NCI-H524 (cell line): Measurements from ENCODE around the gene PABPN1.

Experiments used
- DNase-seq, 2 experiments: peaks; one replicate each; lab custom pipeline; 2025; lab: John Stamatoyannopoulos, UW

PABPN1 gene

GRCh38 chr14:23326491-23327332, 5.5 kb downstream of the PABPN1 start:
- DNase-seq, result no peak

DNA sequence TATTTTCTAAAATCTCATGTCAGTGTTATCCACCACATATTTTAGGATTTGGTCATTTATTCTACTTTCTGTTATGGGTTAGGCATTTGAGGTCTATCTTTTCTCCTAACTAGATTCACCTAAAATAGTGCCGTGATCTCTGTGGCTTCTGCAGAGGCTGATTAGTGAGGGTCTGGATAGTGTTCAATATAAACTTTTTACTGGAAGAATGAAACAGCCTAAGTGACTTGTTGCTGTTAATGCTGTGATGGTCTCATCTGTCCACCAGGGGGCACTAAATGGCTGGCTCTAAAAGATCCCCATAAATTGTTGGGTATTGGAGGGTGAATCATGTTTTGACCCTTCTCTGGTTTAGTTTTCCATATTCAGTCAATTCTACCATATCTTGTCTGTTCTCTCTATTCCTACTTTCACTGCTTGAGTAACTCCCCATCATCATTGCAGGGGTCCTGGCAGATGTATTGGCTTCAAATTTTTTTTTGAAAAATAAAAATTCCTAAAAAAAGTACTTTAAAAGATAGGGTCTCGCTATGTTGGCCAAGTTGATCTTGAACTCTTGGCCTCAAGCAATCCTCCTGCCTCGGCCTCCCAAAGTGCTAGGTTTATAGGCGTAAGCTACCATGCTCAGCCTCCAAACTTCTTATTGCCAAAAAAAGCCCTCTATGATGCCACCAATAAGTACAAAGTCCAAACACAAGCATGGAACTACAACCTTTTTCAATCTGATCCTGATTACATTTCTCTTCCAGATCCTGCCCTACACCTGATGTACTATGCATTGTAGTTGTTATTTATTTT, 6.9 kb downstream of the PABPN1 start:
- peak; percentile 70 to 88 for DNase-seq

DNA sequence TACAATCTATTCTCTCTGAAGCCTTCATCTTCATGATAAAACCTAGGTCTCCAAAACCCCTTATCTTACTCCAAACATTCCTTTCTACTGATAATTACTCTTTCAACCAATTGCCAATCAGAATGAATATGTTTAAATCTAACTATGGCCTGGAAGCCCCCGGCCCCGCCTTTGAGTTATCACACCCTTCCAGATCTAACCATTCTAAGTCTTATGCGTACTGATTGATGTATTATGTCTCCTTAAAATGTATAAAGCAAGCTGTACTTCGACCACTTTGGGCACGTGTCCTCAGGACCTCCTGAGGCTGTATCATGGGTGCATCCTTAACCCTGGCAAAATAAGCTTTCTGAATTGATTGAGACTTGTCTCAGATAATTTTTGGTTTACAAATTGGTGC, 14.4 kb downstream of the PABPN1 start:
- DNase-seq, result no peak

- DNase-seq, result no peak
These were observed 18.4 kb downstream of the PABPN1 start for GRCh38 chr14:23339506-23340268.

DNA sequence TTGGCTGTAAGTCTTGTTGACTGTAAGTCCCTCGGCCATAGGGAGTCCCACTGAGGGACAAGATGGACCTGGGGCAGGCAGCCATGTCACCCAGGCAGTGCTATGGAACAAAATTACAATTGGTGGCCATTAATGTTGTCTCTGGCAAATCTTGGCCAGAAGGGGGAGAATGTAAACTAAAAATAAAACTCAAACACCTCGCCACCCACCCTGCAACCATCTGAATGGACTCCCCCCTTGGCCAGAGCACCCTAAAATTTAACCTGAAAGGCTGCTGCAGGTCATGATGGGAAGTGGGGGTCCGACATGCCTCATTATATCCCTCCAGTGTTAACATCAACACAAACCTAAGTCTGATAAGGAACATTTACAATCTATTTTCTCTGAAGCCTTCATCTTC, 23.2 kb downstream of the PABPN1 start:
- DNase-seq, result no peak

DNA sequence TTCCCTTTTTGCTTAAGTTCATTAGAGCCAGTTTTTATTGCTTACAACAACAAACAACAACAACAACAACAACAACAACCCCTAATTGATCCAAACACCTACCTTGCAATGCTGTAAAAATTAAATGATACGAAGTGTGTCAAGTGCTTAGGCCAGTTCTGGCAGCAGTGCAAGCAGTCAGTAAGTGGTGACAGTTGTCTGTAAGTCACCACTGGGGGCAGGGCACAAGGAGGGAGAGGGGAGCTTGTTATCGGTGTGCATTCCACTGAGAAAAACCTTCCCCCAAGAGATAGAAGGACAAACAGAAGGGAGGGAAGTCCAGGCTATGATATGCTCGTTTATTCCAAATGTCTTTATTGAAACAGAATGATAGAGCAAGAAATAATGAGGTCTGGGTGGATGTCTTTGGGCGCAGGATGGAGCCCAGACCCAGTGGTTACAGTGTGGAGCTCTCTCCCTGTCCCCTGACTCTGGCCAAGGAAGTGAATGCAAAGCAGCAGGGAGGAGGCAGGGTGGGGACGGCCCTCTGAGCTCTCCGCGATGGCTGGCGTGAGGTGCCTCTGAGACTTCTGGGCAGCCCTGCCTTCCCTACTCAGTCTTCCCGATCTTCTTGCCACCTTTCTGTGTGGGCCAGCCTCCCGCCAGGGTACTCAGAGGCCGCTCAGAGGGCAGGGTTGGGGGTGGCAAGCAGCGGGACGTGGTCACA, 24.9 kb downstream of the PABPN1 start:
- no peak for DNase-seq

- no peak for DNase-seq
These were observed 25.6 kb downstream of the PABPN1 start for GRCh38 chr14:23346693-23347405.

DNA sequence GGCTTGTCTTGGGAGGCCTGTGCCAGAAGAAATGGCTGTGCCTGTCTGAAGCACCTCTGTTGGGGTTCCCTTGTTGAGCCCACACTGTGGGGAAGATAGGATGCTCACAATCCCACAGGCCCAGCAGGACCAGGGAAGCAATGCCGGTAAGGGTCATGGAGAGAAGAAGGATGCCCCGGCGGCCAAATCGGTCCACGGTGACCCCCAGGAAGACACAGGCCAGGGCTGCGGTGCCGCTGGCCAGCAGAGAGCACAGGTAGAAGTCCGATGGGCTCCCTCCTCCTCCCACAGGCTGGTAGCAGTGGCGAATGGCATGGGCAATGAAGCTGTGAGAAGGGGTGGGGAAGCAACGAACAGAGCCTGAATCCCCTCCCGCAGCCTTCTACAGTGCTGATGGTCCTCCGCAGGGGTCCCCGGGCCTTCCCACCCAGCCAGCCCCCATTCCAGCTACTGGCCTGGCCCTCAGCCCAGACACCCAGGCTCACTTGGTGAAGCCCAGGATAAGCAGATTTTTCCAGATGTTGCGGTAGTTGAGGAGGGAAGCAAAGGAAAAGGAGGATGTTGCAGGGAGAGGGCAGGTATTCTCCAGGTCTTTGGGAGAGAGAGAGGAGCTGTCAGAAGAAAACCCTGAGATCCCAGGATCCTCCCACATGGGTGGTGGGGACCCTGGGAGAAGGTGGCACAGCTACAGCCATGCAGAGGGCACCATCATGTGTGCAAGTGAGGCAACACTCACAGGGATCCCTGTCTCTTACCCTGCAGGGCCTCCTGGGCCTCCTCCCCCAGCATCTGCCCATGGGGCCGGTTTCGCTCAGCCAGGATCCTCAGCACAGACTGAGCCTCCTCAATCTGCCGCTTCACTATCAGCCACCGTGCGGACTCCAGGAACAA, 26.4 kb downstream of the PABPN1 start:
- DNase-seq, result no peak

GRCh38 chr14:23348297-23348655, 27.0 kb downstream of the PABPN1 start:
- DNase-seq, result no peak

DNA sequence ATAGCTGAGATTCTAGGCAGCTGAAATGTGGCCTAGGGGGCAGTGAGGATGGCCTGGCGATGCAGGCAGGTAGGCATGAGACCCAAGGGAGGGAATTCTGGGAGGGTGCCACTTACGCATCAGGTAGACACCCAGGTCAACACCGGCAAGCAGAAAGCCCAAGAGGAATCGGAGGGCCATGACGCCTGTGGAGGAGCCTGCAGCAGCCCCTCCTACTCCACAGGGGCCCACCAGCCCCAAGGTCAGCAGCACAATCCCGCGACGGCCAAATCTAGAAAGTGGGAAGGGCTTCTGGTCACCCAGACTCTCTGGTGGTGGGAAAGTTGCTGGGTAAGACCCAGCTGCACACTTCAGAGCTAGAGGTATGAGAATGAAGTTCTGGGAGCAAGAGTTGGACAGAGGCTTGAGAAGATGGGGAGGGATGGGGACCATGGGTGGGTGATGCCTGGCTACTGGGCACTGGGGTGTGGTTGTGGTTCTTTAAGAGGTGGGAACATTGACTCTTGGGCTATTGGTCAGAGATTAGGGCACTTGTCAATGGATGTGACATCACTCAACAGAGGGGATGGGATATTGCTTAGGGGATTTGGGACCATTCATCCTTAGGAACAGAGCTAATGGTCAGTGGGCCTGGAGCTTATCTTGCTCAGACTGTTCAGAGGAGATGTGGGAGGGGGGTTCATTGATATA, 28.0 kb downstream of the PABPN1 start:
- no peak for DNase-seq

- DNase-seq, result peak; percentile 75 to 76
These were observed 30.6 kb downstream of the PABPN1 start for GRCh38 chr14:23351681-23352505.

- peak; percentile 94 to 96 for DNase-seq
These were observed 31.5 kb downstream of the PABPN1 start, which contains the start of gene SLC22A17 for GRCh38 chr14:23352506-23353432. Gene SLC22A17 (minus strand): TSS chr14:23352887.

GRCh38 chr14:23353433-23353780, 32.1 kb downstream of the PABPN1 start:
- DNase-seq, result no peak

GRCh38 chr14:23354990-23355389, 33.7 kb downstream of the PABPN1 start:
- DNase-seq, result no peak

- no peak for DNase-seq
These were observed 34.7 kb downstream of the PABPN1 start for GRCh38 chr14:23355871-23356435.

DNA sequence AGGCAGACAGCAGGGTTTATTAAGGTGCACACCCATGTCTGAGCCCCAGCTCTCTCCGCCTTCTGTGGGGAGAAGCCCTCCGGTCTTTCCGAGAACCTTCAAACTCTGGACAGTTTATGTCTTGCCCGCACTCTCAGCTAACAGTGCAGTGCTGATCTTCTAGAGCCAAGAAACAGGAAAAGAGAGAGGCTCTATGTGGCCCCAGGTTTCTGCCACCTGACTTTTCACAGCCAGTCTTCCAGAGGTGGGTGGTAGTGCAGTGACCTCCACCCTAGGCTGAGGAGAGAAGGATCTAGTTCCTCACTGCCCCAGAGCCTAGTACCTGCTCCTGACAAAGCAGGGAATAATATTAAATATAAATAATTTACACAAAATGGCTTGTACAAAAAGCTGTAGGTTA, 35.4 kb downstream of the PABPN1 start:
- no peak for DNase-seq

DNA sequence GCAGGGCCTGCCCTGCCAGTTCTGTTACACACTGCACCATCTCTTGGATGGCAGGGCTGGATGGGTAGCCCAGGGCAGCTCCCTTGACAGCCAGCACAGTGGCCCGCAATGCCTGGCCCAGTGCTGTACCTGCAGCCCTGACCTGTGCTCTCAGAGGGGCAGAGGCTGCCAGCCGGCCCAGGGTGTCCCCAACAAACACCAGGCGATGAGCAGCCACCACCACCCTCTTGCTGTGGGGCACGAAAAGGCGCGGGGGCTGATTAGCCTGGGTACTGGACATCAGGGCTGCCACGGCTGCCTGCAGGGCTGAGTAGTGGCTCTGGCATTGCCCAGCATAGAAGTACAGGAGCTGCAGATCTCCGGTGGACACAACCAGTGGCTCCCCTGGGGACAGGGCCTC, 36.0 kb downstream of the PABPN1 start:
- no peak for DNase-seq
